Measurements from ENCODE around the gene FAM135A.
"Not testable (repeated sequence)": the region's sequence is repeated elsewhere in the genome, so short reads cannot be mapped to it uniquely, and the experiment has no call there.

Gene FAM135A

DNA sequence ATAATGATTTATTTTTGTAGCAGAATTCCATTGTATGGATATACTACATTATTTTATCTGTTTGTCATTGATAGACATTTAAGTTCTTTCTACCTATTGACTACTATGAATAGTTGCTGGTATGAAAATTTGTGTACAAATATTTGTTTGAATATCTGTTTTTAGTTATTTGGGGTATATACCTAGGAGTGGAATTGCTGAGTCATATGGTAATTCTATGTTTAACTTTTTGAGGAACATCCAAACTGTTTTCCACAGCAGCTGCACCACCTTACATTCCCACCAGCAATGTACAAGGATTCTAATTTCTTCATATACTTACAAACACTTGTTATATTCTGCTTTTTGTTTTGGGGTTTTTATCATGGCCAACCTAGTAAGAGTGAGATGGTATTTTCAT is 97.3 kb downstream of the FAM135A start:
- Mint-ChIP-seq H3K36me3 (peaks cover 3% of the 10 kb centered on the region), H3K27ac (no peak overlapping the region), H3K27me3 (no peaks in the 10 kb centered on the region), H3K4me1 (no peaks in the 10 kb centered on the region), H3K4me3 (no peak overlapping the region), H3K9me3 (no peaks in the 10 kb centered on the region)
- DNase-seq (ENCODE audit: low spot score in 2 of 2) = no peak
- ATAC-seq (ENCODE audit: low read depth) = no peak

DNA sequence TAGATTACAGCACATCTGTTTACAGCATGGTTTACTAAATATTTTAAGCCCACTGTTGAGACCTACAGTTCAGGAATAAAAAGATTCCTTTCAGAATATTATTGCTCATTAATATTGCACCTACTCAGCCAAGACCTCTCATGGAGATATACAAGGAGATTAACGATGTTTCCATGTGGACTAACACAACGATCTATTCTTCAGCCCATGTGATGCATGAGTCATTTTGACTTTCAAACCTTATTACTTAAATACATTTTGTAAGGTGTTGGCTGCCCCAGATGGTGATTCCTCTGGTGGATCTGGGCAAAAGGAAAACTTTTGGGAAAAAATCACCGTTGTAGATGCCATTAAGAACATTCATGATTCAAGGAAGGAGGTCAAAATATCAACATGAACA is 105.4 kb downstream of the FAM135A start:
- Mint-ChIP-seq H3K4me1 (no peaks in the 10 kb centered on the region), H3K9me3 (no peaks in the 10 kb centered on the region), H3K4me3 (no peak overlapping the region), H3K36me3 (peaks cover 4% of the 10 kb centered on the region), H3K27me3 (no peaks in the 10 kb centered on the region), H3K27ac (no peak overlapping the region)
- ATAC-seq (ENCODE audit: low read depth) = no peak
- no peak for DNase-seq (ENCODE audit: low spot score in 2 of 2)

DNA sequence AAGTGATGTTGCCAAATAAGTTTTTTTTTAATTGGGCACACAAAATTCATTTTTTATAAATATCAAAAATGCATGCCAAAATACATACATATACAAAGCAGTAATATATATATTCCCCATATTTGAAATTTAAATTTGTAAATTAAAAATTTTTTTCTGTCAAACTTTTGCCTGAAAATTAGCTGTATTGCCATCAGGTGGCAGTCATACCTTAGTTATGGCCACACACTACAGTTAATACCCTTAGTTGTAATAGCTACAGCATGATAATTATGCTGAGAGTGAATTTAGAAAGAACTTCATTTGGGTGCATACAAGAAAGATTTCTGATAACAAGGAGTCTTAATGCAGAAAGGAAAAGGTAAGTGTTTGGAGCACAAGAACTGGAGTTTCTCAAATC is 107.3 kb downstream of the FAM135A start:
- no peak for DNase-seq (ENCODE audit: low spot score in 2 of 2)
- no peak overlapping the region for H3K4me3 Mint-ChIP-seq

DNA sequence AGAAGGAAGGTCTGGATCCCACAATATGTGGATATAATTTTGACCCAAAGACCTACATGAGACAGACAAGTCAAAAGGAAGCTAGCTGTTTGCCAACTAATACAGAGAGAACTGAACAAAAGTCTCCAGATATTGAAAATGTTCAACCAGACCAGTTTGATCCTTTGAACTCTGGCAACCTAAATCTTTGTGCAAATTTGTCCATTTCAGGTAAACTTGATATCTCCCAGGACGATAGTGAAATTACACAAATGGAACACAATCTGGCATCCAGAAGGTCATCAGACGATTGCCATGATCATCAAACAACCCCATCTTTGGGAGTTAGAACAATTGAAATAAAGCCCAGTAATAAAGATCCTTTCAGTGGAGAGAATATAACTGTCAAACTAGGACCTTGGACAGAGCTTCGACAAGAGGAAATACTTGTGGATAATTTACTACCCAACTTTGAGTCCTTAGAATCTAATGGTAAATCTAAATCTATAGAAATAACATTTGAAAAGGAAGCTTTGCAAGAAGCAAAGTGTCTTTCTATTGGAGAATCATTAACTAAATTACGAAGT is 111.5 kb downstream of the FAM135A start:
- Mint-ChIP-seq H3K27me3 (no peaks in the 10 kb centered on the region), H3K27ac (no peak overlapping the region), H3K36me3 (peaks cover 12% of the 10 kb centered on the region), H3K9me3 (no peaks in the 10 kb centered on the region), H3K4me1 (no peaks in the 10 kb centered on the region), H3K4me3 (no peak overlapping the region)
- no peak for DNase-seq (ENCODE audit: low spot score in 2 of 2)
- no peak for ATAC-seq (ENCODE audit: low read depth)

More for the DNA sequence above, 107.3 kb downstream of the FAM135A start:
- ATAC-seq (ENCODE audit: low read depth) = no peak
- Mint-ChIP-seq H3K4me1 (no peaks in the 10 kb centered on the region), H3K36me3 (peaks cover 8% of the 10 kb centered on the region), H3K27me3 (no peaks in the 10 kb centered on the region), H3K27ac (no peak overlapping the region), H3K9me3 (no peaks in the 10 kb centered on the region)

DNA sequence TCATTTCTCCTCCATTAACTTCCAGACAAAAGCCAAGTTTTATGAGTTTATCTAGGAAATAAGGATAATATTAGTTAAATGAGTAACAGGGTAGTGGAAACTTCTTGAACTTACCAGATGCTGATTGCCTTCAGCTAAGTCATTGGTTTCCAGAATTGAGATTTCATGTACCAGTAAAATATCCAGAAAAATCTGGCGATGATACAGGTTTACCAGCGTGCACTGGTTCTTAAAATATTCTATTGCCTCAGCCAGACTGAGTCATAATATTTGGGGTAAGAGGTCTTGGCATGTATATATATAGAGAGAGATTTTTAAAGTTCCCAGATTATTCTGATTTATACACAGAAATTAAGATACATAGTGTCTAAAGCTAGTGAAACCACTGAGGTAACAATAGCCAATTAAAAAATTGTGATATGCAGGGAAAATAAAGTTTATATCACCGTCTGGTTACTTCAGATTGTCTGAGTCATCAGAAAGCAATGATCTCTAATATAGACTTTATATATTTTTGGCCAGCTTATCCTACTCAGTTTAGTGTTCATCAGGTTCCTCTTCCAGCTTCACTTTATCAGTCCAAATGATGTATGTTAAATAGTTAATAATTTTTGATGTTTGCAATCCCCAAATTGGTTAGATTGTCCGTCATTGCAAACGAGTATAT is 113.9 kb downstream of the FAM135A start:
- no peak overlapping the region for H3K27ac Mint-ChIP-seq
- H3K4me3 Mint-ChIP-seq = no peak overlapping the region
- no peaks in the 10 kb centered on the region for H3K27me3 Mint-ChIP-seq
- DNase-seq (ENCODE audit: low spot score in 2 of 2) (no peak), ATAC-seq (ENCODE audit: low read depth) (no peak)
- no peaks in the 10 kb centered on the region for H3K4me1 Mint-ChIP-seq
- H3K36me3 Mint-ChIP-seq = peaks cover 16% of the 10 kb centered on the region
- no peaks in the 10 kb centered on the region for H3K9me3 Mint-ChIP-seq

DNA sequence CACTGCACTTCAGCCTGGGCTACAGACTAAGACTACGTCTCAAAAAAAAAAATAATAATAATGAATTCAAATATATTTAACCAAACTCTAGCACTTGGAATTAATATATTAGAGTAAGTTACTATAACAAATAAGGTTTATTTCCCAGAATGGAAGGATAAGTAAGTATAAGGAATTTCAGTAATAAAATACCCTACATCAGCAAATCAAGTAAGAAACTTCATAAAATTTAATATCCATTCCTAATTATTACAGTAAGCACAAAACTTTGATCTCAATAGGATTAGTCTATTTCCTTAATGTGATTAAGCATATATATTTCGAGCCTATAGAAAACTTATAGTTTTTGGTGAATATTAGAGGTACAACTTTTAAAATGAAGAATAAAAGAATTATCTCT is 116.7 kb downstream of the FAM135A start:
- DNase-seq (ENCODE audit: low spot score in 2 of 2) (no peak), ATAC-seq (ENCODE audit: low read depth) (no peak)
- H3K27ac Mint-ChIP-seq = no peak overlapping the region
- H3K4me3 Mint-ChIP-seq = no peak overlapping the region
- no peaks in the 10 kb centered on the region for H3K27me3 Mint-ChIP-seq
- no peaks in the 10 kb centered on the region for H3K4me1 Mint-ChIP-seq
- peaks cover 14% of the 10 kb centered on the region for H3K36me3 Mint-ChIP-seq
- no peaks in the 10 kb centered on the region for H3K9me3 Mint-ChIP-seq

DNA sequence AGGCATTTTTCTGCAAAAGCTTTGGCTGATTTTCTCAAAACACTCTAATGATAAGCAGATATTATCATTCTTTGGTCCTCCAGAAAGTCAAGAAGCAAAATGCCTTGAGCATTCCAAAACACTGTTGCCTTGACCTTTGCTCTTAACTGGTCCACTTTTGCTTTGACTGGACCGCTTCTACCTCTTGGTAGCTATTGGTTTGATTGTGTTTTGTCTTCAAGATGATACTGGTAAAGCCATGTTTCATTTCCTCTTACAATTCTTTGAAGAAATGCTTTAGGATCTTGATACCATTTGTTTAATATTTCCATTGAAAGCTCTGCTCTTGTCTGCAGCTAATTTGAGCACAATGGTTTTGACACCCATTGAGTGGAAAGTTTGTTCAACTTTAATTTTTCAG is 117.8 kb downstream of the FAM135A start:
- Mint-ChIP-seq H3K9me3 (no peaks in the 10 kb centered on the region), H3K27me3 (no peaks in the 10 kb centered on the region), H3K4me3 (no peak overlapping the region), H3K4me1 (no peaks in the 10 kb centered on the region), H3K27ac (peak overlapping the region; percentile 58), H3K36me3 (peaks cover 10% of the 10 kb centered on the region)
- DNase-seq (ENCODE audit: low spot score in 2 of 2) (no peak), ATAC-seq (ENCODE audit: low read depth) (no peak)

DNA sequence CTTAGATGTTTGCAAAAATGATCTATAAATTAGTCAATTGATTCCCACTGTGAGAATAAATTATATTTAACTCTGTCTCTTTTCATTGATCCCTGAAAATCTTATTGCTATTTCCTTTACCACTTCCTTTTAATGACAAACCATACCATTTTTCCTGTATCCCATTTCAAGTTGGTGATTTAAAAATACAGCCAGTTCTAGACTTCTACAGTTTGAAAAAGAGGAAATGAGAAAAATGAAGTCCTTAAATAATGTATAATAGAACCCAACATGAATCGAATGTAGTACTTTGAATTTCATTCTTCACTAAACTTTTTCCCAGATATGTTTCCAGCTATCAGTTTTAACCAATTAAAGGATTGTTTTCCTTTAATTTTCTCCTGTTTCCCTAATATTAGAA is 124.0 kb downstream of the FAM135A start:
- Mint-ChIP-seq H3K4me3 (no peak overlapping the region), H3K27me3 (no peaks in the 10 kb centered on the region), H3K27ac (no peak overlapping the region), H3K9me3 (no peaks in the 10 kb centered on the region), H3K4me1 (no peaks in the 10 kb centered on the region), H3K36me3 (peaks cover 15% of the 10 kb centered on the region)
- no peak for DNase-seq (ENCODE audit: low spot score in 2 of 2)
- ATAC-seq (ENCODE audit: low read depth) = no peak

DNA sequence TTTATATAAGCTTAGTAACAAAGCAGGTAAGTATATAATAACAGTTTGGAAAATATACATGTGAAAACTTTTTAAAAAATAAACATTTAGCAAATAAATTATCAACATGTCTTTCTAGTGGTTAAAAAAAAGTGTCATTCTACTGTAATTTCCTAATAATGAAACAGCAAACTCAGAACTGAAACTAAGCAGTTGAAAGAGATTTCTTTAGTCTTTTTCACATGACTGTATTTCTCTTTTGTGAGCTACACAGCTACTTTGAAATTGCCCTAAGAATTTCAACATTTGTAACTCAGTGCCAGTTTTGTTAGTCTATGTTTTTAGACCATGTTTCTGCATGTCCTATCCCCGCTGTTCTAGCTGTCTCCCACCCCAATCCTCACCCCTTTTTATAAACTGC is 125.1 kb downstream of the FAM135A start:
- no peak overlapping the region for H3K4me3 Mint-ChIP-seq
- ATAC-seq (ENCODE audit: low read depth) = no peak

DNA sequence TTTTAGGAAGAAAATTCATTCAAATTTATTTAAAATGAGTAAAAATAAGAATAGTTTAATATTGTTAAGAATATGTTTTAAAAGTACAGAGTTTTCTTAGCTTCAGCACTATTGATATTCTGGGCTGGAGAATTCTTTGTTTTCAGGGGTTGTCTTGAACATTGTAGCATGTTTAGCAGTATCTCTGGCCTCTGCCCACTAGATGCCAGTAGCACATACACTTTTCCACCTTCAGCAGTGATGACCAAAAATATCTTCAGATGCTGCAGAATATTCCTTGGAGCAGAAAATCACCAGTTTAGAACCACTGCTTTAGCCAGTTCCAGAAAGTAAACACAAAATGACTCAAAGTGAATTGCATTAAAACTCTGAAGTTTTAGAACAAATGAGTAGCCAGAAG is 134.0 kb downstream of the FAM135A start:
- Mint-ChIP-seq H3K36me3 (peaks cover 6% of the 10 kb centered on the region), H3K4me1 (no peaks in the 10 kb centered on the region), H3K27ac (no peak overlapping the region), H3K4me3 (no peak overlapping the region), H3K27me3 (no peaks in the 10 kb centered on the region), H3K9me3 (no peaks in the 10 kb centered on the region)
- DNase-seq (ENCODE audit: low spot score in 2 of 2) (no peak), ATAC-seq (ENCODE audit: low read depth) (no peak)

More for the DNA sequence above, 125.1 kb downstream of the FAM135A start:
- no peak for DNase-seq (ENCODE audit: low spot score in 2 of 2)
- no peaks in the 10 kb centered on the region for H3K4me1 Mint-ChIP-seq
- no peaks in the 10 kb centered on the region for H3K9me3 Mint-ChIP-seq
- no peak overlapping the region for H3K27ac Mint-ChIP-seq
- H3K27me3 Mint-ChIP-seq = no peaks in the 10 kb centered on the region
- peaks cover 12% of the 10 kb centered on the region for H3K36me3 Mint-ChIP-seq

DNA sequence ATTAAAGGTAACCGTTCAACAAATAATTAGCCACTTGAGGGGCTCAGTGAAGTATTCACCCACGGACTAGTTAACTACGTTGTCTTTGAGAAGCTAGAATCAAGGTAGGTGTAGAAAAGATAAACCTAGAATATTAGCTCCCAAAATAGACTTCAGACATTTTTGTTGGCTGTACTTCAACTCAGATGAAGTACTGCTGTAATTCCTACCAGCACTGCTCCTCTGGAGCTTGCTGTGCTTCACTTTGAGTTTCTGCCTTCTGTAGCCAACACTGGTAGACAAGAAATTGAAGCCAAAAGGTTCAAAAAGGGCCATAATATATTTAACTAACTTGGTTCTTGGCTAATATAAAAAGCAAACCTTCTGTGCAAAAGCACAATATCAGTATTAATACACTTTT is 134.6 kb downstream of the FAM135A start:
- H3K4me1 Mint-ChIP-seq = no peaks in the 10 kb centered on the region
- no peaks in the 10 kb centered on the region for H3K9me3 Mint-ChIP-seq
- no peak for ATAC-seq (ENCODE audit: low read depth)
- no peak overlapping the region for H3K27ac Mint-ChIP-seq
- no peak overlapping the region for H3K4me3 Mint-ChIP-seq
- H3K36me3 Mint-ChIP-seq = peaks cover 6% of the 10 kb centered on the region
- no peaks in the 10 kb centered on the region for H3K27me3 Mint-ChIP-seq
- DNase-seq (ENCODE audit: low spot score in 2 of 2) = no peak

DNA sequence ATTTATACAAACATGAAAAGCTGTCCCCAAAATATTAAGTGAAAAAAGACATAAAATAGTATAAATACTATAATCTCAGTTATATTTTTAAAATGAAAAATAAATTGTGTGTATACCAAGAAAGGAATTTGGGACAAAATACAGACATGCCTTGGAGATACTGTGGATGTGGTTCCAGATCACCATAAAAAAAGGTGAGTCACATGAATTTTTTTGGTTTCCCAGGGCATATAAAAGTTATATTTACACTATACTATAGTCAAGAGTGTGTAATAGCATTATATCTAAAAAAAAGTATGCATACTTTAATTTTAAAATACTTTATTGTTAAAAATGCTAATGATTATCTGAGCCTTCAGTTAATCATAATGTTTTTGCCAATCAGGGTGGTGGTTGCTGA is 136.0 kb downstream of the FAM135A start:
- H3K4me3 Mint-ChIP-seq = no peak overlapping the region
- DNase-seq (ENCODE audit: low spot score in 2 of 2) (no peak), ATAC-seq (ENCODE audit: low read depth) (no peak)
- H3K27ac Mint-ChIP-seq = no peak overlapping the region
- no peaks in the 10 kb centered on the region for H3K27me3 Mint-ChIP-seq
- no peaks in the 10 kb centered on the region for H3K4me1 Mint-ChIP-seq
- peaks cover 6% of the 10 kb centered on the region for H3K36me3 Mint-ChIP-seq
- no peaks in the 10 kb centered on the region for H3K9me3 Mint-ChIP-seq

DNA sequence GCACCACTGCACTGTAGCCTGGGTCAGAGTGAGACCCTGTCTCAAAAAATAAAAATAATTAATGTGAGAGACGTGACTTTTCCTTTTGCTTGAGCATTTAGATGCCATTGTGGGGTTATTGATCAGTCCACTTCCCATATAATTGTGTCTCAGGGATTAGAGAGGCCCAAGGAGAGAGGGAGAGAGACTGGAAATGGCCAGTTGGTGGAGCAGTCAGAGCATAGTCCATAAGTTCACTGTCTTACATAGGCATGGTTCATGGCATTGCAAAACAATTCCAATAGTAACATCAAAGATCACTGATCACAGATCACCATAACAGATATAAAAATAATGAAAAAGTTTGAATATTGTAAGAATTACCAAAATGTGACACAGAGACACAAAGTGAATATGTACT is 138.3 kb downstream of the FAM135A start:
- no peaks in the 10 kb centered on the region for H3K4me1 Mint-ChIP-seq
- peaks cover 6% of the 10 kb centered on the region for H3K36me3 Mint-ChIP-seq
- no peaks in the 10 kb centered on the region for H3K9me3 Mint-ChIP-seq
- no peak overlapping the region for H3K4me3 Mint-ChIP-seq
- DNase-seq (ENCODE audit: low spot score in 2 of 2) (no peak), ATAC-seq (ENCODE audit: low read depth) (no peak)
- no peak overlapping the region for H3K27ac Mint-ChIP-seq
- H3K27me3 Mint-ChIP-seq = no peaks in the 10 kb centered on the region

DNA sequence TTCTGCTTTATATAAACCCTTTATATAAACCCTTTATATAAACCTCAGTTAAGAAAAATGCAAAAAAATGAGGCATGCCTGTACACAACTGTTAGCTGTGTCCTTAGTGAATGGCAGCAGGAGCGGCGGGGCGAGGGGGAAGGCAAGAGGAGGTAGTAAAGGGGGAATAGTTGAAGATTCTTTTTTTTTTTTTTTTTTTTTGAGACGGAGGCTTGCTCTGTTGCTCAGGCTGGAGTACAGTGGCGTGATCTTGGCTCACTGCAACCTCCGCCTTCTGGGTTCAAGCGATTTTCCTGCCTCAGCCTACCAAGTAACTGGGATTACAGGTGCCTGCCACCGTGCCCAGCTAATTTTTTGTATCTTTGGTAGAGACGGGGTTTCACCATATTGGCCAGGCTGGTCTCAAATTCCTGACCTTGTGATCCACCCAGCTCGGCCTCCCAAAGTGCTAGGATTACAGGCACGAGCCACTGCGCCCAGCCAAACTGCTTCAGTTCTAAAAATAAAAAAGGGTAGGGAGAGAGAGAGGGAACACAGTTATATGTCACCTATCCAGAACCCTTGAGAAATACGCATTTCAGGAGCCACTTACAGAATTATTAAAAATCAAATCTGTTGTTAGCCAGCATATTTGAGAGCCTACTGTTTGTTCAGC is 139.1 kb downstream of the FAM135A start:
- not testable (repeated sequence) for H3K27me3 Mint-ChIP-seq; ATAC-seq (ENCODE audit: low read depth); DNase-seq (ENCODE audit: low spot score in 2 of 2); H3K4me1 Mint-ChIP-seq; H3K27ac Mint-ChIP-seq; H3K36me3 Mint-ChIP-seq; H3K9me3 Mint-ChIP-seq; H3K4me3 Mint-ChIP-seq

DNA sequence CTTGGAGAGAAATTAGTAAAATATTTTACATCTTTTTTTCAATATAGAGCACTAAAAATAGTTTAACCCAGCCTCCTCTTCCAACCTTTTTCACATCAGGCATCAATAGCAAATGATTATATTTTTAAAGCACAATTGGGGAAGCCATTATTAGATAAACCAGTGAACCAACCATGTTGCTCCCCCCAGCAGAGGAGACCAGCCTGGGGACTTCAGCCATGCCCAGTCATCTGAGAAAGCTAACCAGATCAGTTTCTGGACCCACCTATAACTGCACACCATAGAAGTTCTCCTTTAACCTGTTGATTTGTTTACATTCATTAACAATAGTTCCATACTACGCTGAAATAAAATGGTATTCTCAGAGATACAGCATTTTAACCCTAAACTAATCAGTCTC is 139.7 kb downstream of the FAM135A start:
- Mint-ChIP-seq H3K27ac (no peak overlapping the region), H3K4me3 (no peak overlapping the region), H3K27me3 (no peaks in the 10 kb centered on the region), H3K9me3 (no peaks in the 10 kb centered on the region), H3K36me3 (peaks cover 9% of the 10 kb centered on the region), H3K4me1 (no peaks in the 10 kb centered on the region)
- ATAC-seq (ENCODE audit: low read depth) = no peak
- no peak for DNase-seq (ENCODE audit: low spot score in 2 of 2)
